Hepatocyte (in vitro differentiated cells): ENCODE measurements around the gene SART3. TPM values are rescaled to one million over a fixed set of nuclear protein-coding genes. Genes with fewer than 3 reads are reported as not detected.
"Not testable (repeated sequence)": the region's sequence is repeated elsewhere in the genome, so short reads cannot be mapped to it uniquely, and the experiment has no call there.

Experiments
- DNase-seq: peaks from one replicate; pipeline ENCODE4 v3.0.0-alpha.2; 2016; ENCODE audit warnings: low spot score
- H2AFZ ChIP-seq: fragments of 200-600 bp; sonication (generic); 2 replicates; pipeline ENCODE4 v1.6.0; 2016; ENCODE audit warnings: antibody characterized with exemption, mild to moderate bottlenecking
- H3K27ac ChIP-seq: fragments of 200-600 bp; sonication (generic); 2 replicates; pipeline ENCODE4 v1.5.1; 2016; ENCODE audit warnings: mild to moderate bottlenecking
- H3K27me3 ChIP-seq: fragments of 200-600 bp; sonication (generic); 2 replicates; pipeline ENCODE4 v1.6.1; 2016
- H3K36me3 ChIP-seq: fragments of 200-600 bp; sonication (generic); replicated peaks from 2 replicates; pipeline ENCODE4 v1.5.1; 2016; ENCODE audit warnings: low read depth; ENCODE audit not compliant: insufficient read depth
- H3K4me1 ChIP-seq: fragments of 200-600 bp; sonication (generic); 2 replicates; pipeline ENCODE4 v1.5.1; 2016; ENCODE audit warnings: mild to moderate bottlenecking, moderate library complexity; ENCODE audit not compliant: insufficient read depth
- H3K4me2 ChIP-seq: fragments of 200-600 bp; sonication (generic); 2 replicates; pipeline ENCODE4 v1.6.0; 2016
- H3K4me3 ChIP-seq: fragments of 200-600 bp; sonication (generic); 2 replicates; pipeline ENCODE4 v1.5.1; 2016; ENCODE audit warnings: mild to moderate bottlenecking
- H3K79me2 ChIP-seq: fragments of 200-600 bp; sonication (generic); 2 replicates; pipeline ENCODE4 v1.6.0; 2017; ENCODE audit warnings: mild to moderate bottlenecking
- H3K9me2 ChIP-seq: fragments of 200-600 bp; sonication (generic); replicated peaks from 2 replicates; pipeline ENCODE4 v1.6.0; 2017; ENCODE audit warnings: mild to moderate bottlenecking; ENCODE audit not compliant: insufficient read depth
- H3K9me3 ChIP-seq: fragments of 200-600 bp; sonication (generic); 2 replicates; pipeline ENCODE4 v1.5.1; 2016; ENCODE audit warnings: low read depth, mild to moderate bottlenecking
- H4K20me1 ChIP-seq: fragments of 200-600 bp; sonication (generic); 2 replicates; pipeline ENCODE4 v1.6.0; 2016; ENCODE audit warnings: mild to moderate bottlenecking; ENCODE audit not compliant: insufficient read depth, poor library complexity, severe bottlenecking
- CTCF ChIP-seq: fragments of 200-600 bp; sonication (generic); IDR thresholded peaks from 2 replicates; pipeline ENCODE4 v1.5.1; 2016; ENCODE audit warnings: antibody characterized with exemption, mild to moderate bottlenecking; ENCODE audit not compliant: poor library complexity
- EZH2 ChIP-seq: fragments of 200-600 bp; sonication (generic); IDR thresholded peaks from 2 replicates; pipeline ENCODE4 v1.6.1; 2016; ENCODE audit warnings: antibody characterized with exemption, mild to moderate bottlenecking, borderline replicate concordance
- EZH2phosphoT487 ChIP-seq: fragments of 200-600 bp; sonication (generic); IDR thresholded peaks from one replicate; pipeline ENCODE4 v1.6.1; 2018; ENCODE audit warnings: antibody characterized with exemption, mild to moderate bottlenecking, low read depth, moderate library complexity; ENCODE audit not compliant: unreplicated experiment, severe bottlenecking
- WGBS: methylation state at CpG from one replicate; pipeline ENCODE4 v1.1.6; 2016; ENCODE audit warnings: low lambda C conversion rate; ENCODE audit errors: missing lambda C conversion rate; 5-methylcytosine and 5-hydroxymethylcytosine counted together
- polyA plus RNA-seq: library from polyadenylated mRNA; unstranded; fragments of >200 nt; fragmentation: Nextera tagmentation; extraction: Ambion mirVana; gene quantifications from 2 replicates; pipeline ENCODE4 v1.2.1, GENCODE V29; 2016
- total RNA-seq: library from RNA; depleted of rRNA; stranded (reverse); fragments of >200 nt; gene quantifications from 2 replicates; pipeline ENCODE4 v1.2.3, GENCODE V29; 2014

SART3 gene
- total and polyA plus RNA-seq, 2 experiments from 2014 or later, result 25.0 to 60.4 TPM

- H3K36me3 ChIP-seq, result no peaks in the 10 kb centered on the region
- H4K20me1 ChIP-seq, result peaks cover 37% of the 10 kb centered on the region
- H3K79me2 ChIP-seq, result peaks cover 80% of the 10 kb centered on the region
- no peaks in the 10 kb centered on the region for H3K9me2 ChIP-seq
- H2AFZ ChIP-seq, result no peak overlapping the region
- no peak for TF ChIP-seq EZH2
- no peak for TF ChIP-seq EZH2phosphoT487
- TF ChIP-seq CTCF, result no peak
- 72% methylated on average over 3 of the region's 3 CpGs for WGBS
- peak overlapping the region; percentile 89 for H3K4me2 ChIP-seq
- H3K27ac ChIP-seq, result peak overlapping the region; percentile 81
- H3K4me3 ChIP-seq, result peak overlapping the region; percentile 51
- peaks cover 11% of the 10 kb centered on the region for H3K4me1 ChIP-seq
- no peaks in the 10 kb centered on the region for H3K27me3 ChIP-seq
- no peaks in the 10 kb centered on the region for H3K9me3 ChIP-seq
- no peak for DNase-seq
Measured at GRCh38 chr12:108559748-108560147, 1.2 kb downstream of the SART3 start.

GRCh38 chr12:108559007-108559655 lies 1.8 kb downstream of the SART3 start:
- Histone ChIP-seq H3K79me2 (peaks cover 80% of the 10 kb centered on the region), H2AFZ (no peak overlapping the region), H3K9me3 (no peaks in the 10 kb centered on the region), H3K4me1 (peaks cover 11% of the 10 kb centered on the region), H4K20me1 (peaks cover 43% of the 10 kb centered on the region), H3K27me3 (no peaks in the 10 kb centered on the region), H3K27ac (no peak overlapping the region), H3K36me3 (no peaks in the 10 kb centered on the region), H3K4me3 (no peak overlapping the region), H3K9me2 (no peaks in the 10 kb centered on the region), H3K4me2 (peak overlapping the region; percentile 89)
- no peak for DNase-seq
- TF ChIP-seq CTCF (no peak), EZH2 (no peak), EZH2phosphoT487 (no peak)
- whole genome bisulfite sequencing, result 85% methylated on average over 13 of the region's 14 CpGs

GRCh38 chr12:108555383-108555782 lies 5.6 kb downstream of the SART3 start:
- not testable (repeated sequence) for H3K27ac ChIP-seq, H3K9me2 ChIP-seq, H3K36me3 ChIP-seq, H3K27me3 ChIP-seq, H3K9me3 ChIP-seq, H3K4me3 ChIP-seq, H3K4me2 ChIP-seq, H2AFZ ChIP-seq, H3K4me1 ChIP-seq, DNase-seq
- 94% methylated on average over 9 of the region's 9 CpGs for WGBS
- Histone ChIP-seq H3K79me2 (peaks cover 100% of the 10 kb centered on the region), H4K20me1 (peaks cover 72% of the 10 kb centered on the region)

- peaks cover 82% of the 10 kb centered on the region for H4K20me1 ChIP-seq
- H3K4me3 ChIP-seq, result no peak overlapping the region
- 91% methylated on average over 5 of the region's 5 CpGs for WGBS
- no peaks in the 10 kb centered on the region for H3K4me1 ChIP-seq
- no peak overlapping the region for H3K4me2 ChIP-seq
- TF ChIP-seq CTCF, result no peak
- TF ChIP-seq EZH2, result no peak
- TF ChIP-seq EZH2phosphoT487, result no peak
- H3K9me2 ChIP-seq, result no peaks in the 10 kb centered on the region
- H3K36me3 ChIP-seq, result no peaks in the 10 kb centered on the region
- H3K9me3 ChIP-seq, result no peaks in the 10 kb centered on the region
- no peak for DNase-seq
- H3K27me3 ChIP-seq, result no peaks in the 10 kb centered on the region
- no peak overlapping the region for H3K27ac ChIP-seq
- no peak overlapping the region for H2AFZ ChIP-seq
- H3K79me2 ChIP-seq, result peaks cover 100% of the 10 kb centered on the region
Measured at GRCh38 chr12:108553799-108554198, 7.2 kb downstream of the SART3 start.
